Neural progenitor cell (in vitro differentiated cells): ENCODE data around the gene CLINT1. TPM values are rescaled to one million over a fixed set of nuclear protein-coding genes. Genes with fewer than 3 reads are reported as not detected.

Experiments
- DNase-seq: peaks from one replicate; pipeline ENCODE4 v3.0.0-alpha.2; 2016; ENCODE audit warnings: low spot score
- H2AFZ ChIP-seq: fragments of 200-600 bp; sonication (generic); replicated peaks from 2 replicates; pipeline ENCODE4 v1.6.1; 2016; ENCODE audit warnings: antibody characterized with exemption
- H3F3A ChIP-seq: fragments of 200-600 bp; sonication (generic); 2 replicates; pipeline ENCODE4 v1.6.1; 2016; ENCODE audit warnings: antibody characterized with exemption, low read depth
- H3K27ac ChIP-seq: fragments of 200-600 bp; sonication (generic); 2 replicates; pipeline ENCODE4 v1.5.1; 2016; ENCODE audit warnings: mild to moderate bottlenecking
- H3K27me3 ChIP-seq: fragments of 200-600 bp; sonication (generic); 2 replicates; pipeline ENCODE4 v1.6.1; 2016; ENCODE audit warnings: mild to moderate bottlenecking, moderate library complexity
- H3K36me3 ChIP-seq: fragments of 200-600 bp; sonication (generic); 2 replicates; pipeline ENCODE4 v1.5.1; 2016
- H3K4me1 ChIP-seq: fragments of 200-600 bp; sonication (generic); 2 replicates; pipeline ENCODE4 v1.6.1; 2016; ENCODE audit warnings: mixed run types
- H3K4me2 ChIP-seq: fragments of 200-600 bp; sonication (generic); 2 replicates; pipeline ENCODE4 v1.6.1; 2016
- H3K4me3 ChIP-seq: fragments of 200-600 bp; sonication (generic); 2 replicates; pipeline ENCODE4 v1.5.1; 2016
- H3K79me2 ChIP-seq: fragments of 200-600 bp; sonication (generic); 2 replicates; pipeline ENCODE4 v1.6.1; 2016; ENCODE audit warnings: low read depth
- H3K9ac ChIP-seq: fragments of 200-600 bp; sonication (generic); 2 replicates; pipeline ENCODE4 v1.6.1; 2016
- H3K9me3 ChIP-seq: fragments of 200-600 bp; sonication (generic); 2 replicates; pipeline ENCODE4 v1.5.1; 2016; ENCODE audit warnings: low read depth
- H4K20me1 ChIP-seq: fragments of 200-600 bp; sonication (generic); 2 replicates; pipeline ENCODE4 v1.6.1; 2016; ENCODE audit warnings: low read depth
- H3K27ac Mint-ChIP-seq: 3 replicates; pipeline ENCODE4 v1.8.0; 2021; ENCODE audit warnings: mixed read lengths
- H3K27me3 Mint-ChIP-seq: 2 replicates; pipeline ENCODE4 v1.8.0; 2022; ENCODE audit warnings: low read depth, mild to moderate bottlenecking, inconsistent platforms, moderate library complexity, mixed read lengths; ENCODE audit not compliant: insufficient read depth
- H3K36me3 Mint-ChIP-seq: 3 replicates; pipeline ENCODE4 v1.8.0; 2021; ENCODE audit warnings: mixed read lengths
- H3K4me1 Mint-ChIP-seq: 3 replicates; pipeline ENCODE4 v1.8.0; 2021; ENCODE audit warnings: mixed read lengths
- H3K4me3 Mint-ChIP-seq: 3 replicates; pipeline ENCODE4 v1.8.0; 2021; ENCODE audit warnings: mild to moderate bottlenecking, moderate library complexity, mixed read lengths
- H3K9me3 Mint-ChIP-seq: 3 replicates; pipeline ENCODE4 v1.8.0; 2020; ENCODE audit warnings: mixed read lengths
- EZH2 ChIP-seq: fragments of 200-600 bp; sonication (generic); IDR thresholded peaks from 2 replicates; pipeline ENCODE4 v1.6.1; 2017; ENCODE audit warnings: antibody characterized with exemption, mild to moderate bottlenecking, moderate library complexity
- EZH2phosphoT487 ChIP-seq: fragments of 200-600 bp; sonication (generic); IDR thresholded peaks from 2 replicates; pipeline ENCODE4 v1.6.1; 2017; ENCODE audit warnings: antibody characterized with exemption
- total RNA-seq: library from RNA; depleted of rRNA; stranded (reverse); fragments of >200 nt; gene quantifications from 2 replicates; pipeline ENCODE4 v1.2.3, GENCODE V29; 2015; ENCODE audit warnings: low replicate concordance
- TF ChIP-seq, protein P1 (sequence below): fragments of 200-600 bp; sonication (generic); IDR thresholded peaks from 2 replicates; pipeline ENCODE4 v1.5.1; 2017; ENCODE audit warnings: antibody characterized with exemption, mild to moderate bottlenecking

CLINT1 gene
- total RNA-seq, 1 donor from 2014 or later, result 65.0 TPM

DNA sequence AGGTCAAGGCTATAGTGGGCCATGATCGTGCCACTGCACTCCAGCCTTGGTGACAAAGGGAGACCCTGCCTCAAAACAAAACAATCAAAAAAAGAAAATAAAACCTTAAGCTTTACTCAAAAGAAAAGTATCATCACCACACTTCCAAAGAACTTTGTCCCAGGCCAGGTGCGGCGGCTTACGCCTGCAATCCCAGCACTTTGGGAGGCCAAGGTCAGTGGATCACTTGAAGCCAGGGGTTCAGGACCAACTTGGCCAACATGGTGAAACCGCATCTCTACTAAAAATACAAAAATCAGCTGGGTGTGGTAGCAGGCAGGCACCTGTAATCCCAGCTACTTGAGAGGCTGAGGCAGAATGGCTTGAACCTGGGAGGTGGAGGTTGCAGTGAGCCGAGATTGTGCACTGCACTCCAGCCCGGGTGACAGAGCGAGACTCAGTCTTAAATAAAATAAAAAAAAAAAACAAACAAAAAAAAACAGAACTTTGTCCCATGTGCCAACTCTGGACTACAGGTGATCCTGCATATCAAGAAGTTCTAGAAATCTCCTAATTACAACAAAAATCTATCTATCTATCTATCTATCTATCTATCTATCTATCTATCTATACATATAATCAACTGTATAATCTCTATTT is 19.7 kb downstream of the CLINT1 start:
- Histone ChIP-seq H3K4me2 (no peak overlapping the region), H3K4me3 (no peak overlapping the region), H3K27ac (no peak overlapping the region), H3K79me2 (peaks cover 97% of the 10 kb centered on the region), H3K36me3 (no peaks in the 10 kb centered on the region), H2AFZ (no peak overlapping the region), H3K27me3 (no peaks in the 10 kb centered on the region), H3K9me3 (no peaks in the 10 kb centered on the region), H4K20me1 (peaks cover 38% of the 10 kb centered on the region), H3K4me1 (peaks cover 3% of the 10 kb centered on the region), H3F3A (no peaks in the 10 kb centered on the region), H3K9ac (no peak overlapping the region)
- no peak for TF ChIP-seq EZH2phosphoT487
- TF ChIP-seq, protein P1, sequence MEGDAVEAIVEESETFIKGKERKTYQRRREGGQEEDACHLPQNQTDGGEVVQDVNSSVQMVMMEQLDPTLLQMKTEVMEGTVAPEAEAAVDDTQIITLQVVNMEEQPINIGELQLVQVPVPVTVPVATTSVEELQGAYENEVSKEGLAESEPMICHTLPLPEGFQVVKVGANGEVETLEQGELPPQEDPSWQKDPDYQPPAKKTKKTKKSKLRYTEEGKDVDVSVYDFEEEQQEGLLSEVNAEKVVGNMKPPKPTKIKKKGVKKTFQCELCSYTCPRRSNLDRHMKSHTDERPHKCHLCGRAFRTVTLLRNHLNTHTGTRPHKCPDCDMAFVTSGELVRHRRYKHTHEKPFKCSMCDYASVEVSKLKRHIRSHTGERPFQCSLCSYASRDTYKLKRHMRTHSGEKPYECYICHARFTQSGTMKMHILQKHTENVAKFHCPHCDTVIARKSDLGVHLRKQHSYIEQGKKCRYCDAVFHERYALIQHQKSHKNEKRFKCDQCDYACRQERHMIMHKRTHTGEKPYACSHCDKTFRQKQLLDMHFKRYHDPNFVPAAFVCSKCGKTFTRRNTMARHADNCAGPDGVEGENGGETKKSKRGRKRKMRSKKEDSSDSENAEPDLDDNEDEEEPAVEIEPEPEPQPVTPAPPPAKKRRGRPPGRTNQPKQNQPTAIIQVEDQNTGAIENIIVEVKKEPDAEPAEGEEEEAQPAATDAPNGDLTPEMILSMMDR, result no peak
- no peak for TF ChIP-seq EZH2
- no peak overlapping the region for H3K27ac Mint-ChIP-seq
- no peaks in the 10 kb centered on the region for H3K9me3 Mint-ChIP-seq
- no peaks in the 10 kb centered on the region for H3K27me3 Mint-ChIP-seq
- H3K4me3 Mint-ChIP-seq, result no peak overlapping the region
- no peak for DNase-seq
- H3K36me3 Mint-ChIP-seq, result peaks cover 8% of the 10 kb centered on the region
- H3K4me1 Mint-ChIP-seq, result no peaks in the 10 kb centered on the region

DNA sequence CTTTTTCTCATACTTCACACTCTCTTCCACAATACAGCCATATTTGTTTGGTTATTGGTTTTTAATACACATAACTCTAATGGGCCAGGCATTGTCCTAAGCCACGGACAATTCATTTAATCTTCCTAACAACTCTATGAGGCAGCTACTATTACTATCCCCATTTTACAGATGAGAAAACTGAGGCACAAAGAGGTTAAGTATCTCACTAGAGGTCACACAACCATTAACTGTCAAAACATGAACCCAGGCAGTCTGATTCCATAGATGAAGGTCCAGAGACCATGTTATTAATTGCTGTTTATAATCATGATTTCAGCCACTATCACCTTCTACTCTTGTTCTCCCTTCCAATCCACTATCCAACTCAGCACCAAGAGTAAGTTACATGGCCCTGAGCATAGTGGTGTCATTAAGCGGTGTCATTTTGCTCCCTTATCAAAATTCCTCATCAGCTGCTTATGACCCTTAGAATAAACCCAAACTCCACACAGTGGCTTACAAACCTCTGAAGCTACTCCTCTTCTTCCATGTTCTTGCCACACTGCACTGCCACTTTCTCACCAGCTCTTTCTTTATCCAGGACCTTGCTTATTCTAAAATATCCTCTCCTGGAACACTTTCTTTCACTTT is 22.7 kb downstream of the CLINT1 start:
- peaks cover 58% of the 10 kb centered on the region for H4K20me1 ChIP-seq
- H3K9ac ChIP-seq, result no peak overlapping the region
- H3K27me3 ChIP-seq, result no peaks in the 10 kb centered on the region
- no peak overlapping the region for H3K27ac Mint-ChIP-seq
- H3K4me3 Mint-ChIP-seq, result no peak overlapping the region
- H3K27me3 Mint-ChIP-seq, result no peaks in the 10 kb centered on the region
- no peak overlapping the region for H3K27ac ChIP-seq
- no peak overlapping the region for H3K4me3 ChIP-seq
- no peaks in the 10 kb centered on the region for H3K4me1 ChIP-seq
- no peaks in the 10 kb centered on the region for H3F3A ChIP-seq
- TF ChIP-seq EZH2 (no peak), EZH2phosphoT487 (no peak)
- TF ChIP-seq, protein P1, result no peak
- H2AFZ ChIP-seq, result no peak overlapping the region
- H3K9me3 ChIP-seq, result no peaks in the 10 kb centered on the region
- H3K36me3 ChIP-seq, result no peaks in the 10 kb centered on the region
- H3K4me1 Mint-ChIP-seq, result peaks cover 4% of the 10 kb centered on the region
- no peak for DNase-seq
- H3K9me3 Mint-ChIP-seq, result no peaks in the 10 kb centered on the region
- H3K36me3 Mint-ChIP-seq, result peaks cover 5% of the 10 kb centered on the region
- no peak overlapping the region for H3K4me2 ChIP-seq
- H3K79me2 ChIP-seq, result peaks cover 95% of the 10 kb centered on the region

DNA sequence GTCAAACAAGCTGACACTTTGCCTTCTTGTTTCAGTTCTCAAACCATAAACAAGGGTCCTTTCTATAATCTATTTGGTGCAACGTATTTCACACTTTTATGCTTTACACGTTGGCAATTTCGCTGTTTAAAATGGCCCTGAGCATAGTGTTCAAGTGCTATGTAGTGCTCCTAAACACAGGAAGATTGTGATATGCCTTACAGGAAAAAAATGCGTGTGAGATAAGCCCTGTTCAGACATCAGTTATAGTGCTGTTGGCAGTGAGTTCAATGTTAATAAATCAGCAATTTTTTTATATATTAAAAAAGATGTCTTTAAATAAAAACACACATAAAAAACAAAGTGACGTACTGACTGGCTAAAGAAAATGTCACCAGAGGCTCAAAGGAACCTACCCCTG is 23.9 kb downstream of the CLINT1 start:
- peaks cover 62% of the 10 kb centered on the region for H4K20me1 ChIP-seq
- TF ChIP-seq EZH2phosphoT487, result no peak
- no peak for TF ChIP-seq EZH2
- TF ChIP-seq, protein P1, result no peak
- no peak overlapping the region for H3K4me3 Mint-ChIP-seq

More for the DNA sequence above, 23.9 kb downstream of the CLINT1 start:
- Mint-ChIP-seq H3K27me3 (no peaks in the 10 kb centered on the region), H3K36me3 (peaks cover 2% of the 10 kb centered on the region), H3K4me1 (peaks cover 4% of the 10 kb centered on the region), H3K27ac (no peak overlapping the region), H3K9me3 (no peaks in the 10 kb centered on the region)
- Histone ChIP-seq H3K4me1 (no peaks in the 10 kb centered on the region), H2AFZ (no peak overlapping the region), H3K36me3 (no peaks in the 10 kb centered on the region), H3K9ac (no peak overlapping the region), H3F3A (no peaks in the 10 kb centered on the region), H3K4me3 (no peak overlapping the region), H3K27ac (no peak overlapping the region), H3K79me2 (peaks cover 91% of the 10 kb centered on the region), H3K4me2 (no peak overlapping the region), H3K27me3 (no peaks in the 10 kb centered on the region), H3K9me3 (no peaks in the 10 kb centered on the region)
- no peak for DNase-seq
